ENCODE measurements around the gene ARPP19.
A peak's percentile ranks its signal among the peaks of the same experiment; 100 is the strongest.

GRCh38 chr15:52529341-52529924, 39.4 kb downstream of the ARPP19 start:
- TF ChIP-seq CTCF (conservative IDR thresholded peaks at IDR 0.05; ENCODE audit: low read depth in 2 of 2) (no peak), POLR2AphosphoS5 (IDR thresholded peaks at IDR 0.05; ENCODE audit: low read depth) (0 out of 2 replicates have a peak, but pooled peaks have one; percentile 19), EZH2phosphoT487 (IDR thresholded peaks at IDR 0.05; ENCODE audit: unreplicated experiment) (no peak), EZH2 (IDR thresholded peaks at IDR 0.05; ENCODE audit: low read depth, unreplicated experiment) (no peak), NANOG (IDR thresholded peaks at IDR 0.05; ENCODE audit: borderline replicate concordance) (no peak), ZNF331 (CRISPR knock-in tag; IDR thresholded peaks at IDR 0.05; ENCODE audit: low read depth) (no peak), CREB1 (CRISPR knock-in tag; IDR thresholded peaks at IDR 0.05; ENCODE audit: low read depth) (no peak), ZNF462 (CRISPR knock-in tag; IDR thresholded peaks at IDR 0.05) (no peak), JUNB (IDR thresholded peaks at IDR 0.05; ENCODE audit: unreplicated experiment) (no peak)

Data from GM23338 (cell line).